Measurements from ENCODE around the gene URGCP.

The URGCP gene

GRCh38 chr7:43850348-43851116 lies 55.9 kb downstream of the URGCP start:
- TF ChIP-seq CTCF (IDR thresholded peaks at IDR 0.05; ENCODE audit: insufficient read depth, low read length, poor library complexity, severe bottlenecking) = no peak
- Histone ChIP-seq H3K27me3 (replicated peaks; ENCODE audit: control insufficient read depth, insufficient read depth, low read length) (no peaks in the 10 kb centered on the region), H3K36me3 (ENCODE audit: control insufficient read depth, insufficient read depth, low read length) (no peaks in the 10 kb centered on the region), H3K4me3 (replicated peaks; ENCODE audit: low read depth, low read length) (no peak overlapping the region)
- no peak for DNase-seq (ENCODE audit: extremely low read depth, insufficient read length)

GRCh38 chr7:43849047-43849446 lies 57.3 kb downstream of the URGCP start:
- DNase-seq (ENCODE audit: extremely low read depth, insufficient read length) = no peak
- Histone ChIP-seq H3K4me3 (replicated peaks; ENCODE audit: low read depth, low read length) (no peak overlapping the region), H3K36me3 (ENCODE audit: control insufficient read depth, insufficient read depth, low read length) (no peaks in the 10 kb centered on the region), H3K27me3 (replicated peaks; ENCODE audit: control insufficient read depth, insufficient read depth, low read length) (no peaks in the 10 kb centered on the region)
- TF ChIP-seq CTCF (IDR thresholded peaks at IDR 0.05; ENCODE audit: insufficient read depth, low read length, poor library complexity, severe bottlenecking) = no peak

- TF ChIP-seq CTCF (IDR thresholded peaks at IDR 0.05; ENCODE audit: insufficient read depth, low read length, poor library complexity, severe bottlenecking) = no peak
- Histone ChIP-seq H3K36me3 (ENCODE audit: control insufficient read depth, insufficient read depth, low read length) (no peaks in the 10 kb centered on the region), H3K27me3 (replicated peaks; ENCODE audit: control insufficient read depth, insufficient read depth, low read length) (no peaks in the 10 kb centered on the region), H3K4me3 (replicated peaks; ENCODE audit: low read depth, low read length) (no peak overlapping the region)
- no peak for DNase-seq (ENCODE audit: extremely low read depth, insufficient read length)
These were observed 58.9 kb downstream of the URGCP start for GRCh38 chr7:43847496-43847895.

GRCh38 chr7:43844662-43845061 lies 61.7 kb downstream of the URGCP start:
- TF ChIP-seq CTCF (IDR thresholded peaks at IDR 0.05; ENCODE audit: insufficient read depth, low read length, poor library complexity, severe bottlenecking) = no peak
- Histone ChIP-seq H3K36me3 (ENCODE audit: control insufficient read depth, insufficient read depth, low read length) (no peaks in the 10 kb centered on the region), H3K4me3 (replicated peaks; ENCODE audit: low read depth, low read length) (no peak overlapping the region), H3K27me3 (replicated peaks; ENCODE audit: control insufficient read depth, insufficient read depth, low read length) (no peaks in the 10 kb centered on the region)
- no peak for DNase-seq (ENCODE audit: extremely low read depth, insufficient read length)

GRCh38 chr7:43844257-43844656 lies 62.1 kb downstream of the URGCP start:
- no peak for DNase-seq (ENCODE audit: extremely low read depth, insufficient read length)
- Histone ChIP-seq H3K4me3 (replicated peaks; ENCODE audit: low read depth, low read length) (no peak overlapping the region), H3K36me3 (ENCODE audit: control insufficient read depth, insufficient read depth, low read length) (no peaks in the 10 kb centered on the region), H3K27me3 (replicated peaks; ENCODE audit: control insufficient read depth, insufficient read depth, low read length) (no peaks in the 10 kb centered on the region)
- TF ChIP-seq CTCF (IDR thresholded peaks at IDR 0.05; ENCODE audit: insufficient read depth, low read length, poor library complexity, severe bottlenecking) = no peak

- H3K4me3 ChIP-seq (replicated peaks; ENCODE audit: low read depth, low read length) = no peak overlapping the region
- TF ChIP-seq CTCF (IDR thresholded peaks at IDR 0.05; ENCODE audit: insufficient read depth, low read length, poor library complexity, severe bottlenecking) = no peak
- no peak for DNase-seq (ENCODE audit: extremely low read depth, insufficient read length)
- no peaks in the 10 kb centered on the region for H3K27me3 ChIP-seq (replicated peaks; ENCODE audit: control insufficient read depth, insufficient read depth, low read length)
- H3K36me3 ChIP-seq (ENCODE audit: control insufficient read depth, insufficient read depth, low read length) = no peaks in the 10 kb centered on the region
These were observed 63.1 kb downstream of the URGCP start for GRCh38 chr7:43843296-43843695.

All from GM06990 (cell line).